GM12891 (cell line): ENCODE results near the gene TMEM223.
"Not testable (repeated sequence)": the region's sequence is repeated elsewhere in the genome, so short reads cannot be mapped to it uniquely, and the experiment has no call there.

Experiments
- PAX5 ChIP-seq: IDR thresholded peaks from 2 replicates; pipeline ENCODE4 v1.6.1; 2011; ENCODE audit warnings: low read length, moderate library complexity, mild to moderate bottlenecking; ENCODE audit not compliant: insufficient read depth, severe bottlenecking
- POLR2A ChIP-seq: IDR thresholded peaks from 2 replicates; pipeline ENCODE4 v1.6.1; 2011; ENCODE audit warnings: low read depth, low read length, control low read depth
- POLR2AphosphoS5 ChIP-seq: IDR thresholded peaks from 2 replicates; pipeline ENCODE4 v1.6.1; 2011; ENCODE audit warnings: low read depth, low read length, control low read depth
- SPI1 ChIP-seq: IDR thresholded peaks from 2 replicates; pipeline ENCODE4 v1.6.1; 2011; ENCODE audit warnings: low read depth, low read length, control low read depth
- TAF1 ChIP-seq: IDR thresholded peaks from 2 replicates; pipeline ENCODE4 v1.6.1; 2011; ENCODE audit warnings: low read depth, low read length, control low read depth

GRCh38 chr11:62749931-62750330 lies 41.9 kb downstream of the TMEM223 start:
- TF ChIP-seq POLR2AphosphoS5, POLR2A, PAX5, SPI1, TAF1: not testable (repeated sequence)
